GM12892 (cell line): Measurements from ENCODE around the gene DLK1.

Experiments
- DNase-seq: peaks from one replicate; pipeline ENCODE4 v3.0.0; 2011; ENCODE audit not compliant: insufficient read length
- FAIRE-seq: peaks from 2 replicates; lab custom pipeline; 2011; peaks lifted over from hg19 to GRCh38; lab: Jason Lieb, UNC
- POLR2A ChIP-seq: IDR thresholded peaks from 2 replicates; pipeline ENCODE4 v1.6.1; 2011; ENCODE audit warnings: low read depth, low read length, control low read depth
- POLR2AphosphoS5 ChIP-seq: IDR thresholded peaks from 2 replicates; pipeline ENCODE4 v1.6.1; 2011; ENCODE audit warnings: low read depth, low read length, control low read depth
- TAF1 ChIP-seq: IDR thresholded peaks from 2 replicates; pipeline ENCODE4 v1.6.1; 2011; ENCODE audit warnings: low read depth, mild to moderate bottlenecking, control low read depth, low read length, borderline replicate concordance

Gene DLK1

GRCh38 chr14:100696008-100696407, 30.7 kb upstream of the DLK1 start:
- TF ChIP-seq POLR2AphosphoS5, result no peak
- TF ChIP-seq TAF1, result no peak
- no peak for TF ChIP-seq POLR2A
- FAIRE-seq, result no peak

DNA sequence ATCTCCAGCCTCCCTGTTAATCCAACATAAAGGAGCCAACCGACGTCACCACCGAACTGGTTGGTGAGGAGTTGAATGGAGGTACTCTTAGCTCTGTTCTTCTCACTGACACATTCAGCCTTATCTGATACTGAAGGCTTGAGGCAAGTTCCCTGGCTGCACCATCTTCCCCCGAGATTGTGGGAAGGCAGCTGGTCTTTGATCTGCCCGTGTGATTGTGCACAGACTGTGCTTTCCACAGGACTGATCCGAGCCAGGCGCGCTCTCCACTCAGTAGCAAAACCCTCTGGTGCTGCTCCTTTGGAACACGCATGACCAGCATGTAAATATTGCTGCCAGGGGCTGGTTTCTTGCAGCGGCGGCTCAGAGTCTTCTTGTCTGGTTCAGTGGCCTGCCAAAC, 30.1 kb upstream of the DLK1 start:
- FAIRE-seq (no peak), DNase-seq (no peak)
- no peak for TF ChIP-seq TAF1
- TF ChIP-seq POLR2AphosphoS5, result no peak
- TF ChIP-seq POLR2A, result no peak

More at GRCh38 chr14:100696008-100696407, 30.7 kb upstream of the DLK1 start:
- no peak for DNase-seq

GRCh38 chr14:100698066-100698465, 28.6 kb upstream of the DLK1 start:
- no peak for DNase-seq
- no peak for TF ChIP-seq POLR2A
- TF ChIP-seq POLR2AphosphoS5, result no peak
- TF ChIP-seq TAF1, result no peak
- no peak for FAIRE-seq

- TF ChIP-seq POLR2AphosphoS5 (no peak), TAF1 (no peak), POLR2A (no peak)
- FAIRE-seq (no peak), DNase-seq (no peak)
These were observed 27.8 kb upstream of the DLK1 start for GRCh38 chr14:100698666-100699448.

DNA sequence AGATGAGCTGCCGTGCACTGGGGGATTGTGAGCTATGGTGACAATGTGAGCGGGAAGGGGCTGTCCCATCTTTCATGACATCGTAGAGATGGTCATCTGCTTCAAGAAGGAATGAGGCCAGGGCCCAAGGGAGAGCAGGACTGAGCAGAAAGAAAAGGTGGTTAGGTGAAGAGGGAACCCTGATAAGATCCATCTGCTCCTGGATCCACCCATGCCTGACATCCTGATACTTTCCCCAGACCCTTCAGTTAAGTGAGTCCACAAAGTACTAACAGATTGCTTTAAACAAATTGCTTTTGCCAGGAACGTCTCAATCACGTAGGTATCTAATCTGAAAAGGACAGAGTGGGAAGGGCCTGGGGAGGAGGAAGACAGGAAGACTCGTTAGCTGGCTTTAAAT, 25.4 kb upstream of the DLK1 start:
- FAIRE-seq, result no peak
- DNase-seq, result no peak
- TF ChIP-seq TAF1 (no peak), POLR2AphosphoS5 (no peak), POLR2A (no peak)

GRCh38 chr14:100702590-100702989, 24.1 kb upstream of the DLK1 start:
- DNase-seq (no peak), FAIRE-seq (no peak)
- no peak for TF ChIP-seq TAF1
- no peak for TF ChIP-seq POLR2A
- TF ChIP-seq POLR2AphosphoS5, result no peak

DNA sequence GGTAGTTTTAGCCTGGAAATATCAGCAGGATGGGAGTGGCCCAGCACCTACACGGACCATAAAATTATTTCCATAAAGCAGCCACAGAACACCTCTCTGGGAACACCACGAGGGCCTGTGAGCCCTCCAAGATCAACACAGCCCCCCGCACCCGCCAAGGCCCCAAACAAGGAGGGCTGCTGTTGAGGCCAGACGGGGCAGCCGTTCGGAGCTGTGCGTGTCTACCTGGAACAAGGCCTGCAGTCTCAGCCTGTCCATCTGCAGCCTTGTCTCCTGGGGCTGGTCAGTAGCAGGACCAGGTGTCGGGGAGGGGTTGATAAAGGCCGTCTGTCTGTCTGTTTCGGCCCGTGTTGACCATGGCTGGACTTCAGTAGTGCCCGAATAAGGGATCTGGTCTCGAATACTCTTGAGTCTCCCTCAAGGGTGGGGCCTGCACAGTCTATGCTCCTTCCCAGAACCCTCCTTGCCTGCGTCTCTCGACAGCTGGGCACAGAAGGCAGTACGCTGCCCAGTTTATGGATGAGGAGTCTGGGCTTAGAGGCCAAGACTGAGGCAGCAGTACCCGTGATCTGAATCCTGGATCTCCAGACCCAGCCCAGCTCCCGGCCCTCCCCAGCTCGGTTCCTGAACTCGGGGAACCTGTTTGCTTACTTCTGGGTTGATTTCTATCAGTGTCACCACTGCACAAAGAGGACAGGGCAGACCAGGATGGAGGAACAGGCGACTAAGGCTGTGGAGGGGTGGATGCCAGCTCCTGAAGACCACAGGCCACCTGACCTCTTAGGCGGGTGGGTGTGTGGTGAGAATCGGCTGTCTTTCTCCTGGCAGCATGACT, 23.1 kb upstream of the DLK1 start:
- FAIRE-seq (no peak), DNase-seq (no peak)
- TF ChIP-seq TAF1 (no peak), POLR2AphosphoS5 (no peak), POLR2A (no peak)

- FAIRE-seq, result no peak
- no peak for DNase-seq
- TF ChIP-seq POLR2A (no peak), TAF1 (no peak), POLR2AphosphoS5 (no peak)
These were observed 20.5 kb upstream of the DLK1 start for GRCh38 chr14:100706200-100706599.

DNA sequence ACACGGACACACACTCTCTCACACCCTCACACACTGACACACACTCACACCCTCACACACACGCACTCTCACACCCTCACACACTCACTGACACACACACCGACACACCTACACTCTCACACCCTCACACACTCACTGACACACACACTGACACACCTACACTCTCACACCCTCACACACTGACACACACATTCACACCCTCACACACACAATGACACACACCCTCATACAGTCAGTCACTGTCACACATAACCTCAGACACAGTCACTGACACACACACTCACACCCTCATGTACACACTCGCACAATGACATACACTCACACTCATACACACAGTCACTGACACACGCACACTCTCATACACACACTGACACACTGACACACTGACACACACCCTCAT, 19.8 kb upstream of the DLK1 start:
- TF ChIP-seq POLR2A, result no peak
- no peak for TF ChIP-seq POLR2AphosphoS5
- TF ChIP-seq TAF1, result no peak
- no peak for FAIRE-seq
- no peak for DNase-seq

GRCh38 chr14:100708425-100709288, 18.0 kb upstream of the DLK1 start:
- DNase-seq (no peak), FAIRE-seq (no peak)
- TF ChIP-seq TAF1, result no peak
